ENCODE data around the gene BCAS1.

DNA sequence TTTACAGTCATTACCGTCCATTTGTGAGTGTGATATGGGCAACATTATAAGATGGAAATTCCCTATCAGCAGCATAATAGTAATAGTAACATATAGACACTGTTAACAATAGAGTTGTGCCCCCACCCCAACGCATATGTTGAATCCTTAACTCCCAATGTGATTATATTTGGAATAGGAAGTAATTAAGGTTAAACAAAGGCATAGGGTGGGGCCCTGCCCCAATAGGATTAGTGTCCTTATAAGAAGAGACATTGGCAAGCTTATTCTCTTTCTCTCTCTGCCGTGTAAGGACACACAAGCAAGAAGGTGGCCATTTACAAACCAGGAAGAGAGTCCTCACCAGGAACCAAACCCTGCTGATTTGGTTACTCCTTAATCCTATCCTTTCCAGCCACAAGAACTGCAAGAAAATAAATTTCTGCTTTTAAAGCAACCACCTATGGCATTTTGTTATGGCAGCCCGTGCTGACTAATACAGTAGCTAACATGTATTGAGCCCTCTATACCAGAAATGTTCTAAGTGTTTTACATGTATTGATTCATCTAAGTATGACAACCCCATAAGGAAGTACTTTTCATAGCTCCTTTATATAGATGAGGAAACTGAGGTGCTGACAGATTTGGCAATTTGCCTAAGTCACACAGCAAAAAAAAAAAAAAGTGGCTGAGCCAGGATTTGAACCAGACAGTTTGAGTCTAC, 114.2 kb downstream of the BCAS1 start:
- TF ChIP-seq, protein P1, sequence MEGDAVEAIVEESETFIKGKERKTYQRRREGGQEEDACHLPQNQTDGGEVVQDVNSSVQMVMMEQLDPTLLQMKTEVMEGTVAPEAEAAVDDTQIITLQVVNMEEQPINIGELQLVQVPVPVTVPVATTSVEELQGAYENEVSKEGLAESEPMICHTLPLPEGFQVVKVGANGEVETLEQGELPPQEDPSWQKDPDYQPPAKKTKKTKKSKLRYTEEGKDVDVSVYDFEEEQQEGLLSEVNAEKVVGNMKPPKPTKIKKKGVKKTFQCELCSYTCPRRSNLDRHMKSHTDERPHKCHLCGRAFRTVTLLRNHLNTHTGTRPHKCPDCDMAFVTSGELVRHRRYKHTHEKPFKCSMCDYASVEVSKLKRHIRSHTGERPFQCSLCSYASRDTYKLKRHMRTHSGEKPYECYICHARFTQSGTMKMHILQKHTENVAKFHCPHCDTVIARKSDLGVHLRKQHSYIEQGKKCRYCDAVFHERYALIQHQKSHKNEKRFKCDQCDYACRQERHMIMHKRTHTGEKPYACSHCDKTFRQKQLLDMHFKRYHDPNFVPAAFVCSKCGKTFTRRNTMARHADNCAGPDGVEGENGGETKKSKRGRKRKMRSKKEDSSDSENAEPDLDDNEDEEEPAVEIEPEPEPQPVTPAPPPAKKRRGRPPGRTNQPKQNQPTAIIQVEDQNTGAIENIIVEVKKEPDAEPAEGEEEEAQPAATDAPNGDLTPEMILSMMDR (IDR thresholded peaks at IDR 0.05), result no peak
- TF ChIP-seq EZH2 (IDR thresholded peaks at IDR 0.05; ENCODE audit: borderline replicate concordance, insufficient read depth, low read depth, low read length, poor library complexity, severe bottlenecking), result no peak

Measured in B cell (primary cell).